Measurements from ENCODE around the gene KCNJ14.

The KCNJ14 gene

GRCh38 chr19:48510421-48511268 lies 55.3 kb downstream of the KCNJ14 start:
- H3K4me3 ChIP-seq (ENCODE audit: low read length): no peak overlapping the region
- TF ChIP-seq CTCF (conservative IDR thresholded peaks at IDR 0.05; ENCODE audit: low read length): no peak
- no peak for DNase-seq (ENCODE audit: low read depth)

- DNase-seq (ENCODE audit: low read depth): no peak
- no peak for TF ChIP-seq CTCF (conservative IDR thresholded peaks at IDR 0.05; ENCODE audit: low read length)
- no peak overlapping the region for H3K4me3 ChIP-seq (ENCODE audit: low read length)
Measured at GRCh38 chr19:48511321-48511731, 56.0 kb downstream of the KCNJ14 start.

- no peak within 1 kb of the TSS for H3K4me3 ChIP-seq (ENCODE audit: low read length)
- DNase-seq (ENCODE audit: low read depth): no peak
- TF ChIP-seq CTCF (conservative IDR thresholded peaks at IDR 0.05; ENCODE audit: low read length): no peak
Measured at GRCh38 chr19:48511800-48512503, 56.6 kb downstream of the KCNJ14 start, which contains the start of gene LMTK3. LMTK3 (minus strand) TSS chr19:48511835; CDS start chr19:48511576, 259 bp downstream.

- no peak for TF ChIP-seq CTCF (conservative IDR thresholded peaks at IDR 0.05; ENCODE audit: low read length)
- no peak for DNase-seq (ENCODE audit: low read depth)
- H3K4me3 ChIP-seq (ENCODE audit: low read length): no peak overlapping the region
Measured at GRCh38 chr19:48512504-48513288, 57.3 kb downstream of the KCNJ14 start.

- peak; percentile 53 for DNase-seq (ENCODE audit: low read depth)
- no peak for TF ChIP-seq CTCF (conservative IDR thresholded peaks at IDR 0.05; ENCODE audit: low read length)
- peak overlapping the region; percentile 60 for H3K4me3 ChIP-seq (ENCODE audit: low read length)
Measured at GRCh38 chr19:48513289-48514122, 58.1 kb downstream of the KCNJ14 start.

GRCh38 chr19:48514123-48514458 lies 58.7 kb downstream of the KCNJ14 start:
- no peak overlapping the region for H3K4me3 ChIP-seq (ENCODE audit: low read length)
- no peak for TF ChIP-seq CTCF (conservative IDR thresholded peaks at IDR 0.05; ENCODE audit: low read length)
- no peak for DNase-seq (ENCODE audit: low read depth)

All from AG10803 (cell line).